ENCODE data around the gene ZNF462. TPM values are rescaled to one million over a fixed set of nuclear protein-coding genes. Genes with fewer than 3 reads are reported as not detected.
A peak's percentile ranks its signal among the peaks of the same experiment; 100 is the strongest.
"Not testable (repeated sequence)": the region's sequence is repeated elsewhere in the genome, so short reads cannot be mapped to it uniquely, and the experiment has no call there.

The ZNF462 gene
- total RNA-seq, 2 donors from 2014 or later, result 20.9 to 30.5 TPM

GRCh38 chr9:106843371-106843770 is 19.6 kb upstream of the ZNF462 start:
- Histone ChIP-seq H3K4me3 (no peak overlapping the region), H3K4me1 (no peaks in the 10 kb centered on the region), H3K36me3 (no peaks in the 10 kb centered on the region), H3K9me3 (no peaks in the 10 kb centered on the region), H3K27me3 (no peaks in the 10 kb centered on the region), H3K27ac (no peak overlapping the region)
- TF ChIP-seq, protein P1, sequence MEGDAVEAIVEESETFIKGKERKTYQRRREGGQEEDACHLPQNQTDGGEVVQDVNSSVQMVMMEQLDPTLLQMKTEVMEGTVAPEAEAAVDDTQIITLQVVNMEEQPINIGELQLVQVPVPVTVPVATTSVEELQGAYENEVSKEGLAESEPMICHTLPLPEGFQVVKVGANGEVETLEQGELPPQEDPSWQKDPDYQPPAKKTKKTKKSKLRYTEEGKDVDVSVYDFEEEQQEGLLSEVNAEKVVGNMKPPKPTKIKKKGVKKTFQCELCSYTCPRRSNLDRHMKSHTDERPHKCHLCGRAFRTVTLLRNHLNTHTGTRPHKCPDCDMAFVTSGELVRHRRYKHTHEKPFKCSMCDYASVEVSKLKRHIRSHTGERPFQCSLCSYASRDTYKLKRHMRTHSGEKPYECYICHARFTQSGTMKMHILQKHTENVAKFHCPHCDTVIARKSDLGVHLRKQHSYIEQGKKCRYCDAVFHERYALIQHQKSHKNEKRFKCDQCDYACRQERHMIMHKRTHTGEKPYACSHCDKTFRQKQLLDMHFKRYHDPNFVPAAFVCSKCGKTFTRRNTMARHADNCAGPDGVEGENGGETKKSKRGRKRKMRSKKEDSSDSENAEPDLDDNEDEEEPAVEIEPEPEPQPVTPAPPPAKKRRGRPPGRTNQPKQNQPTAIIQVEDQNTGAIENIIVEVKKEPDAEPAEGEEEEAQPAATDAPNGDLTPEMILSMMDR (IDR thresholded peaks at IDR 0.05), result no peak
- DNase-seq (ENCODE audit: low spot score), result no peak

DNA sequence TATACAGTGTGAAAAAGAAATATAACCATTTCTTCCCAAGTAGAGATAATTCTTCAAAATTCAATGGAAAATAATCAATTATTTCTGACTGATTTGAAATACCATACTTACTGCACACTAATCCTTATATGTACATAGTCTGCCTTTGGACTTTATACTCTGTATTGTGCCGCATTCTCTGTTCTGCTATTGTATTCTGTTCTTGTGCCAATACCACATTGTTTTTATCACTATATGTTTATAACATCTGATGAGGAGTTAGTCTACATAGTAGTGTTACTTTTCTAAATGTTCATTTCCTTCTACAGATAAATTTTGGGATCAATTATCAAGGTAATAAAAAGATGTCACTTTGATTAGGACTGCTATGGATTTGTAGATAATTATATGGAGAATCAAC is 16.7 kb upstream of the ZNF462 start:
- H3K4me3 ChIP-seq, result no peak overlapping the region
- no peaks in the 10 kb centered on the region for H3K36me3 ChIP-seq
- H3K27me3 ChIP-seq, result no peaks in the 10 kb centered on the region
- no peaks in the 10 kb centered on the region for H3K9me3 ChIP-seq
- TF ChIP-seq, protein P1 (IDR thresholded peaks at IDR 0.05), result no peak
- no peaks in the 10 kb centered on the region for H3K4me1 ChIP-seq
- no peak overlapping the region for H3K27ac ChIP-seq
- DNase-seq (ENCODE audit: low spot score), result no peak

GRCh38 chr9:106846857-106847256 is 16.1 kb upstream of the ZNF462 start:
- no peaks in the 10 kb centered on the region for H3K36me3 ChIP-seq
- no peaks in the 10 kb centered on the region for H3K27me3 ChIP-seq
- no peaks in the 10 kb centered on the region for H3K9me3 ChIP-seq
- H3K27ac ChIP-seq, result no peak overlapping the region
- no peak for DNase-seq (ENCODE audit: low spot score)
- no peaks in the 10 kb centered on the region for H3K4me1 ChIP-seq
- TF ChIP-seq, protein P1 (IDR thresholded peaks at IDR 0.05), result no peak
- H3K4me3 ChIP-seq, result no peak overlapping the region

DNA sequence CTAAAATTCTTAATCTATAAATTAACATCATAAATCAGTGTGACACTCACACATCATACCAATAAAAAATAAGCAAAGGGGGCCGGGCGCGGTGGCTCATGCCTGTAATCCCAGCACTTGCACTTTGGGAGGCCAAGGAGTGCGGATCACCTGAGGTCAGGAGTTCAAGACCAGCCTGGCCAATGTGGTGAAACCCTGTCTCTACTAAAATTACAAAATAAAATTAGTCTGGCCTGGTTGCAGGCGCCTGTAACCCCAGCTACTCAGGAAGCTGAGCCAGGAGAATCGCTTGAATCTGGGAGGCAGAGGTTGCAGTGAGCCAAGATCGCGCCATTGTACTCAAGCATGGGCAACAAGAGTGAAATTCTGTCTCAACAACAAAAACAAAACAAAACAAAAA is 11.3 kb upstream of the ZNF462 start:
- H3K4me1 ChIP-seq, result not testable (repeated sequence)

DNA sequence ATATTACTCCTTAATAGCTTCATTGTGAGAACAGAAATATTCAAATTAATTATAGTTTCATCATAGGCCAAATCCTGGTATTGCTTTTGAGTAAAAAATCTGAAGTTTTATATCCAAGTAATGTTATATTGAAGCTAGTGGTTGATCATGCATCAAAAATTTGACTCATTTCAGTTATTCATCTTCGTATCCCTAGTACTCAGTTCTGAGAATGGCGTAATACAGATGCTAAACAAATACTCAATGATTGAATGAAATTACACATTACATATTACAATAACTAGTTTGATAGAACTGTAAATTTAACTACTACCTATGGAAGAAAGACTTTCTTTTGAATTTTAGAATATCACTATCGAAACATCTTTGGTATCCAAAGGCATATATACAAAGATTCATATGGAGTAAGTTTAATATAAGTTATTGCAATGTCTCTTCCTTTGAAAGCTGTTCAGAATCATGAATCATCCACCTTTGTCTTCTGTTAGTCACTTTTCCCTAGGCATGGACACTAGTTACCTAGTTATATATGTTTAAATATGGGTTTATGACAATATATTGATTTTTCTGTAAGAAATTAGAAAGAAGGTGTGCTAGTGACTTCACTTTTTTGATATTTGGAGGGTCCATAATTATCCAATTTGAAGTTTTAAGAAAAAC is 5.0 kb upstream of the ZNF462 start:
- H3K4me1 ChIP-seq, result peaks cover 0 to 13% of the 10 kb centered on the region in 2 donors
- H3K27ac ChIP-seq, result no peak overlapping the region
- H3K4me3 ChIP-seq, result no peak overlapping the region
- no peaks in the 10 kb centered on the region for H3K36me3 ChIP-seq
- H3K27me3 ChIP-seq, result no peaks in the 10 kb centered on the region
- no peak for DNase-seq (ENCODE audit: low spot score)
- TF ChIP-seq, protein P1 (IDR thresholded peaks at IDR 0.05), result no peak
- no peaks in the 10 kb centered on the region for H3K9me3 ChIP-seq

More for the DNA sequence above, 11.3 kb upstream of the ZNF462 start:
- H3K4me3 ChIP-seq; H3K27me3 ChIP-seq; H3K9me3 ChIP-seq; H3K27ac ChIP-seq; H3K36me3 ChIP-seq; DNase-seq (ENCODE audit: low spot score): not testable (repeated sequence)

DNA sequence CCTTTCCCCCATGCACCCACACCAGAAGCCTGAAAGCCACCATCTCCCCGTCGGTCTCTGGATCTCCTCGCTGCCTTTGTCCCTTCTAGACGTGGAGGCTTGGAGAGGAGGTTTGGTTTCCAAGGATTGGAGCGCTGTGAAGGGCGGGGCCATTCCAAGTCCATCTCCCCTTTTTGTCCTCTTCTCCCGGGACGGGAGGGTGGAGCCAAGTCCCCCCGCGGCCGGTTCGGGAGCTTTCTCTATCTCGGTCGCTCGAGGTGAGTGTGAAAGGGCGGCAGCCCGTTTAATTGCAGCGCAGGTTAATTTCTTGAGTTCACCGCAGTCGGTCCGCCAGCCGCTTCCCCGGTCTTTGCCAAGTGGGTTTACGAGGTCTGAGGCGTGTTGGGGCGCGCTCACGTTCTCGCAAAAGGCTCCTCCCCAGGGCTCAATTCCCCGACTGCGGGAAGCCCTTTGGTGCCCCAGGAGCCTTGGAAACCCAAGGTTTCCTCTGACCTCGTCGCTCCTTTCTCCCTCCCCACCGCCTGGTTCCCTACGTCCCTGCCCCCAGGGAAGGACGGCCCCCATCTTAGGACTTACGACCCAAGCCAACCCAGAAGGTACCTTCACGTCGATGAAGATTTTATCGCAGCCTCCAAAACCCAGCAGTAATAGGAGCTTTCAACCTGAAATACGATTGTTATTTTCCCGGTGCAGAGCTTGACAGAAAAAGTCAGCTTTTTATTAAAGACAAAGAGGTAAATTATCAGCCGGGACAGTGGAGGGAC is 2.8 kb upstream of the ZNF462 start:
- Histone ChIP-seq H3K4me3 (peak overlapping the region; percentile 65 to 81), H3K4me1 (peaks cover 0 to 19% of the 10 kb centered on the region in 2 donors), H3K36me3 (no peaks in the 10 kb centered on the region), H3K27ac (peak overlapping the region; percentile 84 to 87), H3K27me3 (no peaks in the 10 kb centered on the region), H3K9me3 (no peaks in the 10 kb centered on the region)
- no peak for DNase-seq (ENCODE audit: low spot score)
- TF ChIP-seq, protein P1 (IDR thresholded peaks at IDR 0.05), result no peak

Measured in right atrium auricular region (tissue), 2 donors.